GM23248 (cell line): ENCODE results near the gene NCAN. TPM values are rescaled to one million over a fixed set of nuclear protein-coding genes. Genes with fewer than 3 reads are reported as not detected.
A peak's percentile ranks its signal among the peaks of the same experiment; 100 is the strongest.

Experiments
- DNase-seq: peaks from one replicate; pipeline ENCODE4 v3.0.0-alpha.2; 2015
- H2AFZ ChIP-seq: fragments of 200-600 bp; sonication (generic); 2 replicates; pipeline ENCODE4 v1.6.1; 2016; ENCODE audit warnings: antibody characterized with exemption
- H3F3A ChIP-seq: fragments of 200-600 bp; sonication (generic); 2 replicates; pipeline ENCODE4 v1.6.1; 2016; ENCODE audit warnings: mild to moderate bottlenecking, antibody characterized with exemption, mixed run types; ENCODE audit not compliant: insufficient read depth
- H3K27ac ChIP-seq: fragments of 200-600 bp; sonication (generic); 2 replicates; pipeline ENCODE4 v1.5.1; 2016; ENCODE audit warnings: mild to moderate bottlenecking
- H3K27me3 ChIP-seq: fragments of 200-600 bp; sonication (generic); replicated peaks from 2 replicates; pipeline ENCODE4 v1.6.1; 2016; ENCODE audit warnings: mild to moderate bottlenecking; ENCODE audit not compliant: insufficient read depth
- H3K36me3 ChIP-seq: fragments of 200-600 bp; sonication (generic); 2 replicates; pipeline ENCODE4 v1.6.1; 2016; ENCODE audit warnings: low read depth, mild to moderate bottlenecking
- H3K4me1 ChIP-seq: fragments of 200-600 bp; sonication (generic); 2 replicates; pipeline ENCODE4 v1.6.1; 2016; ENCODE audit warnings: mild to moderate bottlenecking; ENCODE audit not compliant: insufficient read depth
- H3K4me2 ChIP-seq: fragments of 200-600 bp; sonication (generic); one replicate; pipeline ENCODE4 v1.6.1; 2016; ENCODE audit warnings: mild to moderate bottlenecking; ENCODE audit not compliant: unreplicated experiment
- H3K4me3 ChIP-seq: fragments of 200-600 bp; sonication (generic); 2 replicates; pipeline ENCODE4 v1.5.1; 2016; ENCODE audit warnings: mild to moderate bottlenecking
- H3K79me2 ChIP-seq: fragments of 200-600 bp; sonication (generic); 2 replicates; pipeline ENCODE4 v1.6.1; 2016; ENCODE audit warnings: mild to moderate bottlenecking; ENCODE audit not compliant: insufficient read depth
- H3K9ac ChIP-seq: fragments of 200-600 bp; sonication (generic); 2 replicates; pipeline ENCODE4 v1.6.1; 2016; ENCODE audit warnings: mild to moderate bottlenecking
- H3K9me2 ChIP-seq: fragments of 200-600 bp; sonication (generic); 2 replicates; pipeline ENCODE4 v1.6.1; 2016; ENCODE audit warnings: mixed run types, mild to moderate bottlenecking, moderate library complexity; ENCODE audit not compliant: insufficient read depth
- H3K9me3 ChIP-seq: fragments of 200-600 bp; sonication (generic); one replicate; pipeline ENCODE4 v1.6.1; 2017; ENCODE audit warnings: low read depth
- H4K20me1 ChIP-seq: fragments of 200-600 bp; sonication (generic); 2 replicates; pipeline ENCODE4 v1.6.0; 2016; ENCODE audit not compliant: insufficient read depth
- EZH2 ChIP-seq: fragments of 200-600 bp; sonication (generic); IDR thresholded peaks from 2 replicates; pipeline ENCODE4 v1.6.1; 2018; ENCODE audit warnings: antibody characterized with exemption, mild to moderate bottlenecking; ENCODE audit not compliant: insufficient read depth, poor library complexity, severe bottlenecking
- EZH2phosphoT487 ChIP-seq: fragments of 200-600 bp; sonication (generic); IDR thresholded peaks from 2 replicates; pipeline ENCODE4 v1.6.1; 2018; ENCODE audit warnings: antibody characterized with exemption, moderate library complexity, mild to moderate bottlenecking, low read depth; ENCODE audit not compliant: insufficient read depth
- WGBS, 2 experiments: methylation state at CpG; one replicate each; pipeline ENCODE4 v1.1.6; 2015 to 2017; ENCODE audit warnings: low lambda C conversion rate in 2 of 2, low coverage in 1 of 2; ENCODE audit errors: missing lambda C conversion rate in 2 of 2; 5-methylcytosine and 5-hydroxymethylcytosine counted together
- in situ Hi-C: fragments of 300-500 bp; cut with MboI; formaldehyde crosslinking; loops from 2 replicates; pipeline ENCODE4 v1.15.0; 2020
- polyA plus RNA-seq: library from polyadenylated mRNA; unstranded; fragments of >200 nt; fragmentation: Nextera tagmentation; extraction: Ambion mirVana; gene quantifications from 2 replicates; pipeline ENCODE4 v1.2.1, GENCODE V29; 2016
- total RNA-seq: library from RNA; depleted of rRNA; stranded (reverse); fragments of >200 nt; shearing (Covaris generic); gene quantifications from 2 replicates; pipeline ENCODE4 v1.2.3, GENCODE V29; 2014

The NCAN gene
- total and polyA plus RNA-seq, 2 experiments from 2014 or later = not detected

DNA sequence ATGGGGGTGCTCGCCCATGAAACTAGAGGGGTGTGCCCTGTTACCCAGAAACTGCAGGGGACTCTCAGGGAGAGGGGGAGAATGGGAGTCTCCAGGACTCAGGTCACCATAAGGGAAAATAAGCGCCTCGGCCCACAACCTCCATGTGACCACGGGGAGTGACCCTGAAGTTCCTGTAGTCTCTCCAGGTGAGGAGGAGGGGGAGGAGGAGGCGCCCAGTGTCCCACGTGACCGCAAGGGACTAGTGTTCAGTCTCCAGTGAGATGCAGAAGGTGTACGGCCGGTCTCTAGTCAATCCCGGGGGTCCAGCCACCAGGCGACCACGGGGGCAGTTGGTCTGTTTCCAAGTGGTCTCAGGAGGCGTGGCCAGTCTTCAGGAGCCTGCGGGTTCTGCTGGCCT, 45.4 kb downstream of the NCAN start:
- no peak overlapping the region for H3K27ac ChIP-seq
- H3K4me3 ChIP-seq = no peak overlapping the region
- no peaks in the 10 kb centered on the region for H3K79me2 ChIP-seq
- no peak overlapping the region for H2AFZ ChIP-seq
- in situ Hi-C loops = no loop called here
- 66 to 67% methylated on average over 13 to 14 of the region's 14 CpGs for WGBS, 2 experiments
- peaks cover 31% of the 10 kb centered on the region for H3K27me3 ChIP-seq
- H3K9ac ChIP-seq = no peak overlapping the region
- DNase-seq = no peak
- no peaks in the 10 kb centered on the region for H4K20me1 ChIP-seq
- no peak for TF ChIP-seq EZH2phosphoT487
- TF ChIP-seq EZH2 = no peak
- H3K36me3 ChIP-seq = no peaks in the 10 kb centered on the region
- no peaks in the 10 kb centered on the region for H3F3A ChIP-seq
- H3K9me3 ChIP-seq = no peaks in the 10 kb centered on the region
- H3K4me1 ChIP-seq = no peaks in the 10 kb centered on the region
- no peak overlapping the region for H3K4me2 ChIP-seq
- no peaks in the 10 kb centered on the region for H3K9me2 ChIP-seq

DNA sequence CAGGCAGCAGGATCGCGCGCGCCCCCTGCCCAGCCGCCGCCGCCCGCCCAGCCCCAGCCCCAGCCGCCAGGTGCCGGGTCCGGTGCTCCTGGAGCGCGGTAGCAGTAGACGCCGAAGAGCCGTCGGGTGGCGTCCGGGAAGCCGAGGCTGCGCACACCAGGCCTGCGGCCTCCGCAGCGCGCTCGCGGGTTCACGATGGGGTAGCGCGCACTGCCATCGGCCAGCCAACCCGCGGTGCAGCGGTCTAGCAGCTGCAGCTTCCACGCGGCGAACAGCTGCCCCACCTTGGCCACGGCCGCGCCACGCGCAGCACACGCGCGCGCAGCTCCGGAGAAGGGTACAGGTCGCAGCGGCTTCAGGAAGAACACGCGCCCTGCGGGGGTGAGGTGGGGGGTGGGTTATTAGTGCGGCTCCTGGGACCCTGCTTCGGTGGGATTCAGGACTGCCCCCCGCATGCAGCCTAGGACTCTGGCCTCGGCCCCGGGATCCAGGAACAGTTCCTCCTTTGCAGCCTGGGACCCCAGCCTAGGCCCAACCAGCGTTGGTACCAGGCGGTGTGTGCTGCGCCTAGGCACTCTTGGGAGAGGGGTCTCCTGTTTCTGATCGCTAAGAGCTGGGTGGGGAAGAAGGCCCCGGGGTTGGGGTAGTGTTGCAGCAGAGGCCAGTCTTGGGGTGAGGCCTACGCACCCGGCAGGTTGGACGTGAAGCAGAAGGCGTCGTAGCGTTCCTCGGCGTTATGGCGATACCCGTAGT, 46.3 kb downstream of the NCAN start:
- Histone ChIP-seq H3K9me3 (no peaks in the 10 kb centered on the region), H3K9ac (no peak overlapping the region), H3F3A (no peaks in the 10 kb centered on the region), H3K4me1 (no peaks in the 10 kb centered on the region), H3K79me2 (no peaks in the 10 kb centered on the region), H3K27ac (no peak overlapping the region), H4K20me1 (no peaks in the 10 kb centered on the region), H3K4me3 (no peak overlapping the region), H3K36me3 (no peaks in the 10 kb centered on the region), H3K27me3 (peaks cover 37% of the 10 kb centered on the region), H3K4me2 (no peak overlapping the region), H2AFZ (no peak overlapping the region), H3K9me2 (no peaks in the 10 kb centered on the region)
- DNase-seq = no peak
- in situ Hi-C loops = no loop called here
- 71 to 79% methylated on average over 47 to 61 of the region's 72 CpGs for WGBS, 2 experiments
- no peak for TF ChIP-seq EZH2phosphoT487
- TF ChIP-seq EZH2 = no peak

DNA sequence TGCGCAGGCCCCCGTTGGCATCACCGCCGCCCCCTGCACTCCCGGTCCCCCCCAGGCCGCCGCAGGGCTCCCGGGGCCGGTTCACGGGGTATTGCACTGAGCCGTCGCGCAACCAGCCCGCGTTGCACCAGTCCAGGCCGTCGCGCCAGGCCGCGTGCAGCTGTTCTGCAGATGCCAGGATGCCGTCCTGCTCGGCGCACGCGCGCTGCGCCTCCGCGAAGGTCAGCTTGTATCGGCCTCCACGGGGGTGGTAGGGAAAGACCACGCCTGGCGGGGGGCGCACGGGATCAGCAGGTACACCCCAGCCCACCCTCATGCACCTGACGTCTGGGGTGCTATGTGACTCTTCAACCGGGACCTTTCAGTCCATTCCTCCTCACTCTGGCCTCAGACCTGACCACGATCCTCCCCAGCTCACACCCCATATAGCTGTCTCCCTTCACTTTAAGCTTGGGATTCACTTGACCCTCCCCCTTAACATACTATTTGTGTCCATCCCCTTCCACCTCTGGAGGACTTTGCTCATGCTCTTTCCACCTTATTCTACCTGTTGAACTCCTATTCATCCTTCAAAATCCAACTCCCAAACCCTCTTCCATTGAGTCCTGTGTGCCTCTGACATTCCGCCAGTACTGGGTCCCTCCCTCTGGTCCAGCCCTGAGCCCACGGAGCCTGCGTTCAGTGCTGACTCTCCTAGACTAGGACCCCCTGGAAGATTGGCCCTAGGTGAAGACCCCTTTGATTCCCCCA, 47.0 kb downstream of the NCAN start:
- no peaks in the 10 kb centered on the region for H3K79me2 ChIP-seq
- DNase-seq = no peak
- no peak for TF ChIP-seq EZH2
- no peak for TF ChIP-seq EZH2phosphoT487
- H4K20me1 ChIP-seq = no peaks in the 10 kb centered on the region
- 86 to 89% methylated on average over 22 to 41 of the region's 41 CpGs for WGBS, 2 experiments
- H3K4me2 ChIP-seq = no peak overlapping the region
- no peak overlapping the region for H2AFZ ChIP-seq
- H3K27me3 ChIP-seq = peaks cover 40% of the 10 kb centered on the region
- in situ Hi-C loops = no loop called here
- no peak overlapping the region for H3K27ac ChIP-seq
- no peak overlapping the region for H3K4me3 ChIP-seq
- H3K9ac ChIP-seq = no peak overlapping the region
- no peaks in the 10 kb centered on the region for H3K9me2 ChIP-seq
- no peaks in the 10 kb centered on the region for H3K9me3 ChIP-seq
- H3K4me1 ChIP-seq = no peaks in the 10 kb centered on the region
- no peaks in the 10 kb centered on the region for H3F3A ChIP-seq
- H3K36me3 ChIP-seq = no peaks in the 10 kb centered on the region

DNA sequence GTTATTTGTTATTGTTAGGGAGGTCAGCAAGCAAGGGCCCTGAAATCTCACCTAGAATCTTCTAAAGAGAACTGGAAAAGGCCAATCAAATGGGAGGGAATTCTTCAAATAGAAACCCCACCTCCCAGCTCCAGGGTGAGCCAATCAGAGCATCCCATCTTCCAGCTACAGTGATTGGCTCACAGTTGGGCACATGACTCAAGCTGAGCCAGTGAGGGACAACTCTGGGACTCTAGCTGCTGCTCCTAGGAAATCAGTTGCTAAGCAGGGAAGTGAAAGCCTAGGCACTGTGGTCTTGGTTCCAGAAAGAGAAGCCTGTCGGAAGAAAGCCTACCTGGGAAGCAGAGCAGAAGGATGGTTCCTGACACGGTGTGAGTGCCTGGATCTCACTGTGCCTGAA, 48.0 kb downstream of the NCAN start:
- H4K20me1 ChIP-seq = no peaks in the 10 kb centered on the region

More for the DNA sequence above, 48.0 kb downstream of the NCAN start:
- TF ChIP-seq EZH2phosphoT487 (no peak), EZH2 (no peak)
- Histone ChIP-seq H3K36me3 (no peaks in the 10 kb centered on the region), H3K9me2 (no peaks in the 10 kb centered on the region), H3K4me1 (no peaks in the 10 kb centered on the region), H3K9ac (no peak overlapping the region), H2AFZ (no peak overlapping the region), H3K27ac (no peak overlapping the region), H3K27me3 (peaks cover 36% of the 10 kb centered on the region), H3F3A (no peaks in the 10 kb centered on the region), H3K4me2 (no peak overlapping the region), H3K79me2 (no peaks in the 10 kb centered on the region), H3K4me3 (no peak overlapping the region), H3K9me3 (no peaks in the 10 kb centered on the region)
- peak; percentile 34 for DNase-seq
- in situ Hi-C loops = no loop called here
- 74 to 75% methylated on average over 2 of the region's 2 CpGs for WGBS, 2 experiments
